HG02571 (cell line): Measurements from ENCODE around the gene IDH3B.

Source experiments
- ATAC-seq: cut with Tn5 transposase; IDR thresholded peaks from one replicate; pipeline ENCODE4 v1.9.1; 2021; ENCODE audit warnings: mild to moderate bottlenecking, moderate library complexity; ENCODE audit not compliant: unreplicated experiment

Gene IDH3B

DNA sequence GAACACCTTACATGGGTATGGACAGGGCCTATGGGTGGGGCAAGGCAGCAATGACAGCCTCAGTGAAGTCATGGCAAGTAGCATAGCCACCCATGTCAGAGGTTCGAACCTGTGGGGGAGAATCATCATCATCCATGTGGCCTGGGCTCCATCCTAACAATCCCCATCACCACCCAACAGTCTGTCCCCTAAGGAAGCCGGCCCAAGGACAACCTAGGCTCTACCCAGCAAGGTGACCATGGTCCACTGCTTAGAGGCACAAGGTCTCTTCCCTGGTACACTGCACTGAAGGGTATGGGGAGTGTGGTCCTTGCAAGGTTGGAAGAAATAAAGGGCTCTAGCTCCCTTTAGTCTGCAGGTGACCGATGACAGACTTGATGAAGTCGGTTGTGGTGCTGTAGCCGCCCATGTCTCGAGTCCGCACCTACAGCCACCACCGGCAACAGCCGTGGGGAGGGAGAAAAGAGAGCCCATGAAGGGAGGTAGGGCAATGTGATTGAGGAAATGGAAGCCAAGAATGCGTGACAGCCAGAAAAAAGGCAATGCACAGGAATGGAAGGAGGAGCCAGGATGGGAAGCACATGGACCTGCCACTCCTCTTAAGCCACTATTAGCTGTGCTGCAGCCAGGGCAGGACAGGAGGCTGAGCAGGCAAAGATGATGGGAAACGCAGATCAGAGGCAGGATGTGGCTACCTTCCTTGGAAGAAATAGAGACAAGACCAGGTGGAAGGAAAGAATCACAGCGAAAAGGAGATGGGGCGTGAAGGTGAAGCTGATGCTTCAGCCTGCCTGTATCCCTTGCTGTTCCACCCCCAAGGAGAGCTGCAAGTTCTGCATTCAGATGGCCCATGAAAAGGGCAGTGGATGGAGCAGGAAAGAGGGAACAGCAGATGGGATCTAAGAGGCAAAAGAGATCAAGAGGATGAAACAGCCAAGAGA is 5.3 kb downstream of the IDH3B start:
- no peak for ATAC-seq

DNA sequence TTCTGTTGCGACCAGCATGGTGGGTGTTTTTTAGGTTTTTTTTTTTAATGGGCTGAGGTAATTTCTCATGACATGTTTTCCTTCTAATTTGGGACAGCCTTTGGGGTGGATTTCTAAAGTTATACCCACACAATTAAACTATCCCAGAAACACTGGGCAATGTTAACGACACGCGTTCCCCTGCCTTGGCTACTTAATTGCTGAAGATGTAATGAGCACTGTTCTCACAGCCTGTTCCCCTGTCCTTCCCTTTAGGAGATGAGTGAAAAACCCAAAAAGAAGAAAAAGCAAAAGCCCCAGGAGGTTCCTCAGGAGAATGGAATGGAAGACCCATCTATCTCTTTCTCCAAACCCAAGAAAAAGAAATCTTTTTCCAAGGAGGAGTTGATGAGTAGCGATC is 6.3 kb downstream of the IDH3B start:
- no peak for ATAC-seq

DNA sequence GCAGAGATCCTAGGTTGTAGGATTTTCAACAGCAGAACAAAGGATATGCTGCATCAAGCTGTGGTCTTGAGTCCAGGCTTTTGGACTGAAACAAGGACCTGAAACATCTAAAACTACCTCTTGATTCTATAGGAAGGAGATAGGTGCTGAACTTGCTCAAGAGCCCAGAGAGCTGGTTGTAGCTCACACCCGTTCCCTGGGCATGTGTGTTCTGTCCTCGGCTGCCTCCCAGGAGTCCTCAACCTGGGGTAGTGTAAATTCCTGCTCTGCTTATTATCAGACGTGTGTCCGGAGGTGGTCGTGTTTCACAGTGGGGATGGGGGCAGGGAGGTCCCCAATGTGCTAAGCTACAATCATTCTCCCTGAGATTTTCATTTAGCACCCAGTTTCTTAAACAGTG is 6.8 kb downstream of the IDH3B start:
- no peak for ATAC-seq

DNA sequence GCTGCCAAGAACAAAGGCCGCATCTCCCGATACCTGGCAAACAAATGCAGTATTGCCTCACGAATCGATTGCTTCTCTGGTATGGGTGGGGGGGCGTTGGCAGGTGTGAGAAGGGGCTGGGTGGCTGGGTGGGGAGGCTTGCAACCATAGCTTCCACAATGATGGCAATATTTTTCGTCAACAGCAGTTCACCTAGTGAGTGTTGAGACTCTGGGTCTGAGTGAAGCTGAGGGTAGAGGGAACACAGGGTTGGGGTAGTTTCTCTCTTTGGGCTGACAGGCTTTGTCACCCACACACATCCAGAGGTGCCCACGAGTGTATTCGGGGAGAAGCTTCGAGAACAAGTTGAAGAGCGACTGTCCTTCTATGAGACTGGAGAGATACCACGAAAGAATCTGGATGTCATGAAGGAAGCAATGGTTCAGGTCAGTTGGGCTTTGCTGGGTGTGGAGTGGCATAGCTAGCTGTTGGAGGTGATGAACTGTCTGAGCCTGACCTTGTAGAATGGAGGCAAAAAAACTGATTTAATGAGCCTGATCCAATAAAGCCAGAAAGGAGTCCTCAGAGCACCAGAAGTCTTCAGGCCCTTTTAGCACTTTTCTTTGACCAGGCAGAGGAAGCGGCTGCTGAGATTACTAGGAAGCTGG is 7.4 kb downstream of the IDH3B start:
- ATAC-seq = no peak

DNA sequence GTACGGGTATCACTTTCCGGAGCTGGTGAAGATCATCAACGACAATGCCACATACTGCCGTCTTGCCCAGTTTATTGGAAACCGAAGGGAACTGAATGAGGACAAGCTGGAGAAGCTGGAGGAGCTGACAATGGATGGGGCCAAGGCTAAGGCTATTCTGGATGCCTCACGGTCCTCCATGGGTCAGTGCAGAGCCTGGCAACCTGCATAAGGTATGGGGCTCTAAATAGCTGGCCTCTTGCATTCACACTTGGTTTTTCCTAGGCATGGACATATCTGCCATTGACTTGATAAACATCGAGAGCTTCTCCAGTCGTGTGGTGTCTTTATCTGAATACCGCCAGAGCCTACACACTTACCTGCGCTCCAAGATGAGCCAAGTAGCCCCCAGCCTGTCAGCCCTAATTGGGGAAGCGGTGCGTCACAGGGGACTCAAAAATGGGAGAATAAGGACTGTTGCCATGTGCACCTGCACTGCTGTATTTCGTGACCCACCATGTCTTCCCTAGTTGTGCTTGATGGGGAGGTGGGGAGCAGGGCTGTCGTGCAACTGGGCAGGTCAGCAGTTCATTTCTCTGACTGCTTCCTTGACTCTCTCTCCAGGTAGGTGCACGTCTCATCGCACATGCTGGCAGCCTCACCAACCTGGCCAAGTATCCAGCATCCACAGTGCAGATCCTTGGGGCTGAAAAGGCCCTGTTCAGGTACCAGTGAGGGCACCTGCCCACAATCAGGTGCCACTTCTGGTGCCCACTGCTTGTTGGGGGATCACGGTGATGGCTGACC is 8.5 kb downstream of the IDH3B start:
- ATAC-seq = no peak

DNA sequence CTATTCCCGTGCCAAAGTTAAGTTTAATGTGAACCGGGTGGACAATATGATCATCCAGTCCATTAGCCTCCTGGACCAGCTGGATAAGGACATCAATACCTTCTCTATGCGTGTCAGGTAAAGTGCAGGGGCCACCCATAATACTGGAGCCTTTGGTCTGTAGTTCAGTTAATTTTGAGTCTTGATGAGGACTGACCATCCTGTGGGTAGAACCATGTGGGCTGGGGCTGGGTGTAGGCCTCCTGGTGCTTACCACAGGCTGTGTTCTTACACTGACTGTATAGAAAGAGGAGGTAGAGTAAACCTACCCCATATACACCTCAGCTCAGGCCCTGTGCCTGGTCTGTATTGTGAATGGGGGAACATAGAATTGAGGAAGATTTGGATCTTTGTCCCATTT is 9.2 kb downstream of the IDH3B start:
- ATAC-seq = no peak

DNA sequence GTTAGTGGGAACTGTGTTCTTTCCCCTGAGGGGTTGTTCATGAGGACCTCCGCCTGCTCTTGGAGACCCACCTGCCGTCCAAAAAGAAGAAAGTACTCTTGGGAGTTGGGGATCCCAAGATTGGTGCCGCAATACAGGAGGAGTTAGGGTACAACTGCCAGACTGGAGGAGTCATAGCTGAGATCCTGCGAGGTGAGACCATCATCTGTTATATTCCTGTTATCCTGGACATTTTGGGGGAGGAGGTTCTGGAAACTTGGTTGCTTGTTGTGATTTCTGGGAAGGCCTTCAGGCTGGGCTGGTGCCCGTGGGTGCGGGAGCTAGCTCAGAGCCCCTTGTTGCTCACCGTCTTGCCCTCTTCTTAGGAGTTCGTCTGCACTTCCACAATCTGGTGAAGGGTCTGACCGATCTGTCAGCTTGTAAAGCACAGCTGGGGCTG is 9.6 kb downstream of the IDH3B start:
- ATAC-seq = no peak

DNA sequence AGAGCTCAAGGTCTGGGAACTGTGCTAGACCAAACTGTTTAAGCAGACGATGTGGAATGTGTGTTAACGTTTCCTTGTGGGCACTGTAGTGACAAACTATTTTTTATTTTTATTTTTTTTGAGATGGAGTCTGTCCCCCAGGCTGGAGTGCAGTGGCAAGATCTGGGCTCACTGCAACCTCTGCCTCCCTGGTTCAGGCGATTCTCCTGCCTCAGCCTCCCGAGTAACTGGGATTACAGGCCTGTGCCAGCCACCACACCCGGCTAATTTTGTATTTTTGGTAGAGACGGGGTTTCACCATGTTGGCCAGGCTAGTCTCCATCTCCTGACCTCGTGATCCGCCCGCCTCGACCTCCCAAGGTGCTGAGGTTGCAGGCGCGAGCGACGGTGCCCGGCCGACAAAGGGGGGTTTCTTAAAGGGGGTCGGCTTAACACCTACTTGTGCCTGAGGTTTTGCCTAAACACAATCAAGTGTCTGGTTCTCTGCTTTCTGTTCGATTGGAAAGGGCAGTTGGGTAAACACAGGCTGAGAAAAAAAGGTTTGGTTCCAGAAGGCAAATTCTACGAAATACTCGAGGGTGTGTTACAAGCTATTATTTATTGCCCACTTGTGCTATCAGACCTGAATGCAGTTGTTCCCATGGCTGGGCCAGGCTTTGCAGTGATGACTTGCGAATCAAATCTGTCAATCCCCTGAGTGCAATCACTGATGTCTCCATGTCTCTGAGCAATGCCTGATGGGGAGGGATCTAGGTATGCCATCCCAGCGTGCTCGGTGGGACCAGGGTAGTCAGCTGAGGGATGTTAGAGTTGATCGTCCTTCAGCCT is 10.2 kb downstream of the IDH3B start:
- no peak for ATAC-seq

DNA sequence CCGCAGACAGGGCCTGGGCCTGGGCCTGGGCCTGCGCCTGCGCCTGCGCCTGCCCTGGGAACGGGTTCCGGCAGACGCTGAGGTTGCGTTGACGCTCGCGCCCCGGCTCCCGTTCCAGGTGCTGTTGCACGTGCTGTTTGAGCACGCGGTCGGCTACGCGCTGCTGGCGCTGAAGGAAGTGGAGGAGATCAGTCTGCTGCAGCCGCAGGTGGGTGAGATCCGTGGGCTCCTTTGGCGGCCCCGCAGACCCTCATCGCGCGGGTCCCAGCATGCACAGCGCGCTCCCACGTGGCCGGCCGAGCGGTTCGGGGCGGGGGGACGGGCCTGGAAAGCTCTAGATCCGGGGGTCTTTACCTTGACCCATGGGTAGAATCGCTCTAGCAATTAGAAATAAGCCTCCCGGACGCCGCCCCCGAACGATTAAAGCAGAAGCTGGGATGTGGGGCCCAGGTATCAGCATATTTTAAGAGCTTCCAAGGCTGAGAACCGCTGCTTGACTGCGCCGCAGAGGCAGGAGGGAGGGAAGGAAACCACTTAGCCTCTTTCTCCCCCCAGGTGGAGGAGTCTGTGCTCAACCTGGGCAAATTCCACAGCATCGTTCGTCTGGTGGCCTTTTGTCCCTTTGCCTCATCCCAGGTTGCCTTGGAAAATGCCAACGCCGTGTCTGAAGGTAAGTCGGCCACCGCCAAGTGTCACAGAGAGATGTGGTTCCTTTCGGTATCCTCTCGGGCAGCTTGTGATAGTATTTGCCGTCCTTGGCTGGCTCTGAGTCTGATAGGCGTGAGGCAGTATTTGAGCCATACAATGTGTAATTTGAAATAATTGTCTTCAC is 11.1 kb downstream of the IDH3B start:
- ATAC-seq = peak; percentile 38

DNA sequence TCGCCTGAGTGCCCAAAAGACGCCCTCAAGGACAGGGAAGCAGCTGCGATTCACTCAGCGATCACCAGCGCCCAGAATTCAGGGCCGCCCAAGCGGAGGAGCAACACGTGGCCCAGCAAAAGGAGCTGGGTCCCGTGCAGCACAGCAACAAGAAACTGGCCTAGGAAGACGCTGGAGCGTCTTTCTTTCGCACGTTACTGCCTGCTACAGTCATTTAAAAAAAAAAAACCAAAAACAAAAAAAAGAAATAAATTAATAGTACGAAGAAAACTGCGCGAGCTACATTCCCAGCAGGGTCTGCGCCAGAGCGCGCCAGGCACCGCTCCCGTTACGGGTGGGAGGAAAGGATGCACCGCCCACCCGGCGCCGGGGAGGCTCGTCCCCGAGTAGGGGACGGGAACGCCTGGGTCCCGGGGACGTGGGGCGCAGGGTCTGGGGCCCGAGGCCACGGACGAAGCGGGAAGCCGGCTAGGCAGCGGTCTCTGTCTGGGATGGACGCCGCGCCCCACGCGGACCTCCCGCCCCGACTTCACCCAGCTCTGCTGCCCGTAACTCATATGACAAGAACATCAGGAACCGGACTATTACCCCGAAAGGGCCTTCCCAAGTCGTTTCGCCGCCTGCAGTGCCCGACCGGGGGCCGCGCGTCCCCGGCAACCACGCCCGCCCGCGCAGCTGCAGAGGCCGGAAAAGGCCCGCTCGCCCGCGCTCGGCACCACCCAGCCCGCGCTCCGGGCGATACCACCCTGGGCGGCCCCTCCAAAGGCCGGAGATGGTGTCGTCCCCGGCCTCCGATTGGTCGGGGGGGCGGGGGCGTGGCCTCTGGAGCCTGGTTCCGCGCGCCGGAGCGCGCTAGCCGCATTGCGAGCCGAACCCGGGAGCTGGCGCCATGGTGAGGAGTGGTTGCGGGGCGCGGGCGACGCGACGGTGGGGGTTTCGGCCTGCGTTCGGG is 12.0 kb downstream of the IDH3B start, which contains the start of gene NOP56:
NOP56 (plus strand) TSS at position 861 of the 952 bp plus-strand sequence; CDS start at position 890, 29 bp downstream.
- ATAC-seq = peak; percentile 85

DNA sequence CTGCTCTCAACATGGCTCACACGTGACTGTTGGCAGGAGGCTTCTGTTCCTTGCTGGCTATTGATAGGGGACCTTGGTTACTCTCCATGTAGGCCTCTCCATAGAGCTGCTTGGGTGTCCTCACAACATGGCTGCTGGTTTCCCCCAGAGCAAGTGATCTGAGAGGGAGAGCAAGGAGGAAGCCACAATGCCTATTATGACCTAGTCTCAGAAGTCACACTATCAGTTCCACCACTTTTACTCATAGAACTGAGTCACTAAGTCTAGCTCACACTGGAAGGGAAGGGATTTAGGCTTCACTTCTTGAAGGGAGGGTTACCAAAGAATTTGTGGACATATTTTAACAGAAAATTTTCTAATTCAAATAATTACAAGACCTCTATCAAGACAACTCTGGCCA is 20.3 kb downstream of the IDH3B start:
- no peak for ATAC-seq

DNA sequence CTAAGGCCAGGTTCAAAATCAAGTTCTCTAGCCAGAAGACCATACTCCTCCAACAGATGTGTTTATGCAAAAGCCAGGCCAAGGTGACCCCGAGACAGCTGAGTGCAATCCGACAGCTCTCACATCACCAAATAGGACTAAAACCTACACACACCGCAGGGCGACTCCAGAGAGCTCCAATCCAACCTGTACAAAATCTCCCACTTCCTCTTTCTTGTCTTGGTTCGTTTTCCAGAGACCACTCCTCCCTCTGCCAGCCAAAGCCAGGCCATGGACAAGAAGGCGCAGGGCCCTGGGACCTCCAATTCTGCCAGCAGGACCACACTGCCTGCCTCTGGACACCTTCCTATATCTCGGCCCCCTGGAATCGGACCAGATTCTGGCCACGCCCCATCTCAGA is 23.1 kb downstream of the IDH3B start:
- ATAC-seq = no peak

DNA sequence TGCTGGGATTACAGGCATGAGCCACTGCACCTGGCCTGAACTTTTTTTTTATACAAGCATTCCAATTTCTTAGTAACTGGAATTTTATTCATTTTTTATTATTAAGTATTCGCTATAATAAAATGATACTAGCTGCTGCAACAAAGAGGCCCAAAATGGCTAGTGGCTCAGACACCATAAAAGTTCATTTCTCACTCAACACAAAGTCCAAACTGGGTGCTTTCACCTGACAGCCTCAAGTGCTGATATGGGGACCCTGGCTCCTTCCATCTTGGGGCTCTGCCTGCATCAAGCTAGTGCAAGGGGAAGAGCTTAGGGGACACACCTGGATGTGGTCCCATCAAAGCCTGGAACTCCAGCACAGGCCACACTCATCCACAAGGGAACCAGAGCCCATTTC is 23.8 kb downstream of the IDH3B start:
- no peak for ATAC-seq

DNA sequence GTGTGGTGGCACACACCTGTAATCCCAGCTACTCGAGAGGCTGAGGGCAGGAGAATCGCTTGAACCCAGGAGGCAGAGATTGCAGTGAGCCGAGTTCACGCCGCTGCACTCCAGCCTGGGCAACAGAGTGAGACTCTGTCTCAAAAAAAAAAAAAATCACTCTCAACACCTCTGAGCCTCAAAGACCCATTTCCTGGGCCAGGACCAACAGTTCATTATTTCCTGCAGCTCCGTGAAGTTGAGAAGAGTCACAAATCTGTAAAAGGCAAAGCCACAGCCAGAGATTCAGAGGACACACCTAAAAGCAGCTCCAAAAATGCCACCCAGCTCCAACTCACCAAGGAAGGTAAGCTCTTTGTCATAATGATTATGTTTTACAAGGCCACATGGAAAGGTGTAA is 26.8 kb downstream of the IDH3B start:
- ATAC-seq = no peak

DNA sequence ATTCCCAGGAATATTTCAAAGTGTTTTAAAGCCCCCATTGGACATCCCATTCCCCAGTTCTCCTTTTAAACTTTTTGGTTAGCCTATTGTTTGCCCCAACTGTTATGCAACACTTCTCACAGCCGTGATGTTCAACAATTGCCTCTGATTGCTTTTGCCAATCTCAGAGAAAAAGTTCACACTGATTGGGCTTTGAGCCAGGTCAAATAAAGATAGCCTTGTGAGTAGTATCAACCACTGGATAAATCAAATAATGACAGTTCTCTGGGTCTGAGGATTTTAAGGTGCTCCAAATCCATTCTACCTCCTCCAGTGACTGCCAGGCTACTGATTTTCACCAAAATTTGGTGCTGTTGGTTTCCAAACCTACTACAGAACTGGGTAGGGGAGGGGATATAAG is 30.6 kb downstream of the IDH3B start:
- no peak for ATAC-seq

DNA sequence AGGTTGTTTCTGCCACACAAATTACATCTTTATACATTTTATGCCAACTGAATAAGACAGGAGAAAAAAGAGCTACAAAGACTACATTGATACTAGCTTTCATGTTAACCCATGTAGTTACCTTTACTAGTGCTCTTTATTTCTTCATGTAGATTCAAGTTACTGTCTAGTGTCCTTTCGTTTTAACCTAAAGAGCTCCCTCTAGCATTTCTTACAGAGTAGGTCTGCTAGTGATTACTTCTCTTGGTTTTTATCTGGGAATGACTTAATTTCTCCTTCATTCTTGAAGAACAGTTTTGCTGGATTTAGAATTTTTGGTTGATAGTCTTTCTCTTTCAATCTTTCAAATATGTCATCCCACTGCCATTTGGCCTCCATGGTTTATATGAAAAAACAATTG is 32.8 kb downstream of the IDH3B start:
- no peak for ATAC-seq

DNA sequence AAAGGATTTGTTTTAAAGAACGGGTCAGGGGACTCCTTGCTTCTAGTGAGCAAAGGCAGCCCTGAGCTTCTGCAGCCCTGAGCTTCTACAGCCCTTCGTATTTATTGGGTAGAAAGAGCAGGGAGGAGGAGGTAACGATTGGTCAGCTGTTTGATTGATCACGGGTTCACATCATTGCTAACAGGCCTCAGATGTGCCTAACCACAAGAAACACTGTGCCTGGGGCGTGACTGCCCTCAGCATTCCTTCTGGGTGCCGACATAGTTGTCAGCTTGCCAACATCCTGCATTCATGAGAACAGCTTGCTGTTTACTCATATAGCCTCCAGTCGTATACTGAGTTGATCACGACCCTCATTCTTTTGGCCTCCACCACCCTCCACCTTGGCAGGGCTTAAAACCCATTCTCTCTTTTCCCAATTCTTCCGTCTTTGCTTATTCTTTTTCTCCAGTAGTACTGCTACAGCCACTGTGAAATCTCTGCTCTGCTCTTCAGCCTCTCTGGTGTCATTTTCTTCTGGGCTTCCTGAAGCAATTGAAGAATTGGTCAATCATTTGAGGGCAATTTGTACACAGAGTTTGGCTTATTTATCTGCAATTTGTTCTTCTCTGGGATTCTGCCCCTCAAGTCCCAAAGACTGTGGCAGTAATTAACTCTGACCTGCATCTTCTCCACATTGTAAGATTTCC is 37.0 kb downstream of the IDH3B start:
- no peak for ATAC-seq

DNA sequence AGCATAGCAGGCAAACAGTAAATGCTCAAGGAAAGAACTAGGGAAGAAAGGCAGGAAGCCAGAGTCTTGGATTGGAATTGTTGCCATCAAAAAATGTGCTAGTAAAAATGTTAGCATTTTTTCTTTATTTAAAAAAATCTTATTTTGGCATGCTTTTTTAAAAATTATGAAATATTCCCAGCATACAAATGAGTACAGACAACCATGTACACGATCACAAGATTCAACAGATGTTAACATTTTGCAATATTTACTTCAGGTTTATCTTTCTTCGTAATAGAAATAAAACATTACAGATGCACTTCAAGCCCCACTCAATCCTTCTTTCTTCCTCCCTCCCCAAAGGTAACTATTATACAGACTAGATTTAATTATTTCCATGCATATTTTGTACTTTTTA is 39.0 kb downstream of the IDH3B start:
- no peak for ATAC-seq
